G401.6 (cell line): ENCODE measurements around the gene SUPT3H.
A peak's percentile ranks its signal among the peaks of the same experiment; 100 is the strongest.
"Not testable (repeated sequence)": the region's sequence is repeated elsewhere in the genome, so short reads cannot be mapped to it uniquely, and the experiment has no call there.

Source experiments
- FAIRE-seq: peaks from 2 replicates; lab custom pipeline; 2012; peaks lifted over from hg19 to GRCh38; lab: Jason Lieb, UNC

The SUPT3H gene

GRCh38 chr6:45323656-45324224 lies 54.0 kb downstream of the SUPT3H start:
- no peak for FAIRE-seq

GRCh38 chr6:45320349-45320748 lies 57.4 kb downstream of the SUPT3H start:
- FAIRE-seq = no peak

GRCh38 chr6:45314146-45314545 lies 63.6 kb downstream of the SUPT3H start:
- no peak for FAIRE-seq

- no peak for FAIRE-seq
Measured at GRCh38 chr6:45310118-45310788, 67.5 kb downstream of the SUPT3H start.

GRCh38 chr6:45305546-45305945 lies 72.2 kb downstream of the SUPT3H start:
- no peak for FAIRE-seq

GRCh38 chr6:45302832-45303231 lies 74.9 kb downstream of the SUPT3H start:
- FAIRE-seq = no peak

GRCh38 chr6:45301348-45302142 lies 76.2 kb downstream of the SUPT3H start:
- FAIRE-seq = no peak

- FAIRE-seq = no peak
Measured at GRCh38 chr6:45300736-45301135, 77.0 kb downstream of the SUPT3H start.

GRCh38 chr6:45299096-45299581 lies 78.6 kb downstream of the SUPT3H start:
- no peak for FAIRE-seq

GRCh38 chr6:45297320-45297719 lies 80.4 kb downstream of the SUPT3H start:
- no peak for FAIRE-seq

GRCh38 chr6:45294065-45294701 lies 83.6 kb downstream of the SUPT3H start:
- peak; percentile 34 for FAIRE-seq

- FAIRE-seq = no peak
Measured at GRCh38 chr6:45293306-45293705, 84.4 kb downstream of the SUPT3H start.

GRCh38 chr6:45289751-45290514 lies 87.8 kb downstream of the SUPT3H start:
- no peak for FAIRE-seq

- not testable (repeated sequence) for FAIRE-seq
Measured at GRCh38 chr6:45286707-45287106, 91.0 kb downstream of the SUPT3H start.

GRCh38 chr6:45278367-45278766 lies 99.4 kb downstream of the SUPT3H start:
- no peak for FAIRE-seq

- not testable (repeated sequence) for FAIRE-seq
Measured at GRCh38 chr6:45277741-45278140, 100.0 kb downstream of the SUPT3H start.

GRCh38 chr6:45275358-45275757 lies 102.4 kb downstream of the SUPT3H start:
- FAIRE-seq = peak; percentile 44

- no peak for FAIRE-seq
Measured at GRCh38 chr6:45272626-45273025, 105.1 kb downstream of the SUPT3H start.

- peak; percentile 36 for FAIRE-seq
Measured at GRCh38 chr6:45265246-45265645, 112.5 kb downstream of the SUPT3H start.

GRCh38 chr6:45260696-45261095 lies 117.0 kb downstream of the SUPT3H start:
- no peak for FAIRE-seq

- FAIRE-seq = no peak
Measured at GRCh38 chr6:45256697-45257695, 120.7 kb downstream of the SUPT3H start.
